Smooth muscle cell (in vitro differentiated cells): ENCODE results near the gene CCN2. TPM values are rescaled to one million over a fixed set of nuclear protein-coding genes. Genes with fewer than 3 reads are reported as not detected.

Source experiments
- DNase-seq: peaks from one replicate; lab custom pipeline; 2025; ENCODE audit not compliant: unreplicated experiment; lab: John Stamatoyannopoulos, UW
- H2AFZ ChIP-seq: fragments of 200-600 bp; sonication (generic); 2 replicates; pipeline ENCODE4 v1.6.0; 2016; ENCODE audit warnings: antibody characterized with exemption, low read depth, mild to moderate bottlenecking
- H3F3A ChIP-seq: fragments of 200-600 bp; sonication (generic); 2 replicates; pipeline ENCODE4 v1.6.0; 2017; ENCODE audit warnings: antibody characterized with exemption, low read depth
- H3K27ac ChIP-seq: fragments of 200-600 bp; sonication (generic); 2 replicates; pipeline ENCODE4 v1.5.1; 2016; ENCODE audit warnings: low read depth, mild to moderate bottlenecking
- H3K27me3 ChIP-seq: fragments of 200-600 bp; sonication (generic); 2 replicates; pipeline ENCODE4 v1.6.1; 2016; ENCODE audit warnings: low read depth, mild to moderate bottlenecking
- H3K36me3 ChIP-seq: fragments of 200-600 bp; sonication (generic); 2 replicates; pipeline ENCODE4 v1.5.1; 2016; ENCODE audit warnings: low read depth
- H3K4me1 ChIP-seq: fragments of 200-600 bp; sonication (generic); 2 replicates; pipeline ENCODE4 v1.5.1; 2016; ENCODE audit warnings: low read depth
- H3K4me2 ChIP-seq: fragments of 200-600 bp; sonication (generic); 2 replicates; pipeline ENCODE4 v1.6.0; 2016; ENCODE audit warnings: mild to moderate bottlenecking
- H3K4me3 ChIP-seq: fragments of 200-600 bp; sonication (generic); 2 replicates; pipeline ENCODE4 v1.5.1; 2016; ENCODE audit warnings: mild to moderate bottlenecking
- H3K79me2 ChIP-seq: fragments of 200-600 bp; sonication (generic); 2 replicates; pipeline ENCODE4 v1.6.0; 2016; ENCODE audit warnings: low read depth, mild to moderate bottlenecking
- H3K9ac ChIP-seq: fragments of 200-600 bp; sonication (generic); 2 replicates; pipeline ENCODE4 v1.6.0; 2016; ENCODE audit warnings: low read depth
- H3K9me3 ChIP-seq: fragments of 200-600 bp; sonication (generic); replicated peaks from 2 replicates; pipeline ENCODE4 v1.5.1; 2016; ENCODE audit warnings: low read depth
- H4K20me1 ChIP-seq: fragments of 200-600 bp; sonication (generic); 2 replicates; pipeline ENCODE4 v1.6.0; 2016; ENCODE audit warnings: low read depth
- WGBS: methylation state at CpG from one replicate; pipeline ENCODE4 v1.1.7; 2016; ENCODE audit warnings: low lambda C conversion rate; 5-methylcytosine and 5-hydroxymethylcytosine counted together
- polyA plus RNA-seq: library from polyadenylated mRNA; unstranded; fragments of >200 nt; fragmentation: Nextera tagmentation; extraction: Ambion mirVana; gene quantifications from 2 replicates; pipeline ENCODE4 v1.2.1, GENCODE V29; 2016
- total RNA-seq: library from RNA; depleted of rRNA; stranded (reverse); fragments of >200 nt; gene quantifications from 2 replicates; pipeline ENCODE4 v1.2.3, GENCODE V29; 2014
- TF ChIP-seq, protein P1 (sequence below): fragments of 200-600 bp; sonication (generic); IDR thresholded peaks from 2 replicates; pipeline ENCODE4 v1.5.1; 2017; ENCODE audit warnings: borderline replicate concordance, mild to moderate bottlenecking, antibody characterized with exemption; ENCODE audit not compliant: insufficient read depth, poor library complexity, severe bottlenecking

CCN2 gene
- total and polyA plus RNA-seq, 2 experiments from 2014 or later, result 1,180 to 2,448 TPM

DNA sequence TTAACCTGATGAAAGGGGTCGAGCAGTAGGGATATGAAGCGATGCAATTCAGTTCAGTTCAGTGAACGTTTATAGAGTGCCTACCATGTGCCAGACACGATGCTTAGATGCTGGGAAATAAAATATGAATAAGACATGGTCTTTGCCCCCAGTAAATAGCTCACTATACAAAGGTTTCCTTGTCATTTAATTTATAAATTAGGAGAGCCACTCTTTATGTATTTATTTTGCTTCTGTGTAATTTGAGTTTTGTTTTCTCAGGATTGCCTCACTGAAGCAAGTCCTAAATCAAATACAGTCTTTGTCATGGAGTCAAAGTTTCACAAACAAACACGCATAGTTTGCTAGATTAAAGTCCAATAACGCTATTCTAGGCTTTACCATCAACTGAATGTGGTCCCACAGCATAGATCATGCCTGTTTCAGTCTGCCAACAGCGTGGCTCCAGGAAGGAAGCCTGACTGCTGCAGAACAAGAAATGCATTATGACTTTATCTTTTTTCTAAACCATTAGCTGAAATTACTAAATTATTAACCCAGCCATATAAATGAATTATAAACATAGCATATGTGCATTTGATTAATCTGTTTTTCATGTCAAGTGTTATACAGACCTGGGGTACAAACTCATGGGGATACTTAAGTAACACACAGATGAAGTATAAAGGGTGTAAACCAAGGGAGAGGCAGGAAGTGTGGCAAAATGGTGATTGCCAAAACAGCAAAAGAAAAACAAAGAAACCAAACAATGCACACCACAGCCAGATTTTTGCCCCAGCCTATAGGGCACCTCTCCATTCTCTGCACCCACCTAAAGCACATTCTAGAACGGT, 29.8 kb upstream of the CCN2 start:
- H3K9me3 ChIP-seq, result no peaks in the 10 kb centered on the region
- H3K9ac ChIP-seq, result no peak overlapping the region
- no peak overlapping the region for H3K4me2 ChIP-seq
- no peak overlapping the region for H2AFZ ChIP-seq
- H3K79me2 ChIP-seq, result no peaks in the 10 kb centered on the region
- no peak overlapping the region for H3K27ac ChIP-seq
- no peak overlapping the region for H3K4me3 ChIP-seq
- H3K4me1 ChIP-seq, result no peaks in the 10 kb centered on the region
- no peaks in the 10 kb centered on the region for H4K20me1 ChIP-seq
- 96% methylated on average over 8 of the region's 8 CpGs for WGBS
- DNase-seq, result no peak
- no peaks in the 10 kb centered on the region for H3K36me3 ChIP-seq
- H3F3A ChIP-seq, result no peaks in the 10 kb centered on the region
- TF ChIP-seq, protein P1, sequence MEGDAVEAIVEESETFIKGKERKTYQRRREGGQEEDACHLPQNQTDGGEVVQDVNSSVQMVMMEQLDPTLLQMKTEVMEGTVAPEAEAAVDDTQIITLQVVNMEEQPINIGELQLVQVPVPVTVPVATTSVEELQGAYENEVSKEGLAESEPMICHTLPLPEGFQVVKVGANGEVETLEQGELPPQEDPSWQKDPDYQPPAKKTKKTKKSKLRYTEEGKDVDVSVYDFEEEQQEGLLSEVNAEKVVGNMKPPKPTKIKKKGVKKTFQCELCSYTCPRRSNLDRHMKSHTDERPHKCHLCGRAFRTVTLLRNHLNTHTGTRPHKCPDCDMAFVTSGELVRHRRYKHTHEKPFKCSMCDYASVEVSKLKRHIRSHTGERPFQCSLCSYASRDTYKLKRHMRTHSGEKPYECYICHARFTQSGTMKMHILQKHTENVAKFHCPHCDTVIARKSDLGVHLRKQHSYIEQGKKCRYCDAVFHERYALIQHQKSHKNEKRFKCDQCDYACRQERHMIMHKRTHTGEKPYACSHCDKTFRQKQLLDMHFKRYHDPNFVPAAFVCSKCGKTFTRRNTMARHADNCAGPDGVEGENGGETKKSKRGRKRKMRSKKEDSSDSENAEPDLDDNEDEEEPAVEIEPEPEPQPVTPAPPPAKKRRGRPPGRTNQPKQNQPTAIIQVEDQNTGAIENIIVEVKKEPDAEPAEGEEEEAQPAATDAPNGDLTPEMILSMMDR, result no peak
- no peaks in the 10 kb centered on the region for H3K27me3 ChIP-seq

DNA sequence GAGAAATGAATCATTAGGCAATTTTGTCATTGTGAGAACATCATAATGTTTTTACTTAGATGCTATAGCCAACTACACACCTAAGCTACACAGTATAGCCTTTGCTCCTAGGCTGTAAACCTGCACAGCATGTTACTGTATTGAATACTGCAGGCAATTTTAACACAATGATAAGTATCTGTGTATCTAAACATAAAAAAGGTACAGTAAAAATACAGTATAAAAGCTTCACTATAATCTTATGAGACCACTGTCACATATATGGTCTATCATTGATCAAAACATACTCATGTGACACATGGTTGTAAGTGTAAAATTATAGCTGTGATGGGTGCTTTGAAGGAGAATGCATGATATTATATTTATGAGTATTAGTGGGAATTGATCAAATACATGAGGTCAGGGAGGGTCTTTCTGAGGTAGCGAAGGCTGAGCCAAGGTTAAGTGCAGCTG, 29.2 kb upstream of the CCN2 start:
- no peaks in the 10 kb centered on the region for H3K9me3 ChIP-seq
- H3K79me2 ChIP-seq, result no peaks in the 10 kb centered on the region
- no peaks in the 10 kb centered on the region for H3K27me3 ChIP-seq
- DNase-seq, result no peak
- H3K27ac ChIP-seq, result no peak overlapping the region
- TF ChIP-seq, protein P1, result no peak
- H3K4me2 ChIP-seq, result no peak overlapping the region
- WGBS, result 96% methylated on average over 1 of the region's 1 CpG
- H2AFZ ChIP-seq, result no peak overlapping the region
- H3K4me1 ChIP-seq, result no peaks in the 10 kb centered on the region
- H3K9ac ChIP-seq, result no peak overlapping the region
- H3K36me3 ChIP-seq, result no peaks in the 10 kb centered on the region
- no peaks in the 10 kb centered on the region for H3F3A ChIP-seq
- no peaks in the 10 kb centered on the region for H4K20me1 ChIP-seq
- no peak overlapping the region for H3K4me3 ChIP-seq

DNA sequence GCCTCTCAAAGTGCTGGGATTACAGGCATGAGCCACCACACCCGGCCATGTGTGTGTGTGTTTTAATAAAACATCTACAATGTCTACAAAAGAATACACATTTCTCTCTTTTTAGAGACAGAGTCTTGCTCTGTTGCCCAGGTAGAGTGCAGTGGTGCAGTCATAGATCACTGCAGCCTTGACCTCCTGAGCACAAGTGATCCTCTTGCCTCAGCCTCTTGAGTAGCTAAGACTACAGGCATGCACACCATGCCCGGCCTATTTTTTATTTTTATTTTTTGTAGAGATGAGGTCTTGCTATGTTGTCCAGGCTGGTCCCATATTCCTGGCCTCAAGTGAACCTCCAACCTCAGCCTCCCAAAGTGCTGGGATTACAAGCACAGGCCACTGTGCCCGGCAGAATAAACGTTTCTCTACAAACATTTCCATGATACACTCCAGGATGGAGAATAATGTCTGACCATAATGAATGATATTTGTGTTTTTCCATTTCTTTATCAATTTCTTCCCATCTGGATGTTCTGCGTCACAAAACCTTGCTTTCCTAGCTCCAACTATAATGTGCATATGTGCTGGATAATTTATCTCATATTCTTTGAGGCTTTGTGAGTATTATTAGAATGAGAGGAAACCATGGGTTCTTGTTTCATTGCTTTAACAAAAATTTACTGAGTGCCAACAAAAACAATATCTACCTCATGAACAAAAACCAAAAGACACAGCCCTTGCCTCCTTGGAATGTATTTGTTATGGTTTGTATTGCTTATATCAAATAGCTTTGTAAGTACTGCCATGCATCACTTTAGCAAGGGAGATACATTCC, 28.6 kb upstream of the CCN2 start:
- TF ChIP-seq, protein P1, result no peak
- Histone ChIP-seq H3K9ac (no peak overlapping the region), H3F3A (no peaks in the 10 kb centered on the region), H2AFZ (no peak overlapping the region), H3K79me2 (no peaks in the 10 kb centered on the region), H3K4me3 (no peak overlapping the region), H3K9me3 (no peaks in the 10 kb centered on the region), H3K36me3 (no peaks in the 10 kb centered on the region), H3K27ac (no peak overlapping the region), H3K27me3 (no peaks in the 10 kb centered on the region), H3K4me2 (no peak overlapping the region), H4K20me1 (no peaks in the 10 kb centered on the region), H3K4me1 (no peaks in the 10 kb centered on the region)
- no peak for DNase-seq
- WGBS, result 93% methylated on average over 5 of the region's 5 CpGs
